ENCODE results near the gene CNN2. TPM values are rescaled to one million over a fixed set of nuclear protein-coding genes. Genes with fewer than 3 reads are reported as not detected.
"Not testable (repeated sequence)": the region's sequence is repeated elsewhere in the genome, so short reads cannot be mapped to it uniquely, and the experiment has no call there.

CNN2 gene
- total and polyA plus RNA-seq, 9 of the 15 experiments (the other 6 are each of a cell fraction or from before 2014, with no cell fraction given), result 12.1 to 174 (median 52.7) TPM

DNA sequence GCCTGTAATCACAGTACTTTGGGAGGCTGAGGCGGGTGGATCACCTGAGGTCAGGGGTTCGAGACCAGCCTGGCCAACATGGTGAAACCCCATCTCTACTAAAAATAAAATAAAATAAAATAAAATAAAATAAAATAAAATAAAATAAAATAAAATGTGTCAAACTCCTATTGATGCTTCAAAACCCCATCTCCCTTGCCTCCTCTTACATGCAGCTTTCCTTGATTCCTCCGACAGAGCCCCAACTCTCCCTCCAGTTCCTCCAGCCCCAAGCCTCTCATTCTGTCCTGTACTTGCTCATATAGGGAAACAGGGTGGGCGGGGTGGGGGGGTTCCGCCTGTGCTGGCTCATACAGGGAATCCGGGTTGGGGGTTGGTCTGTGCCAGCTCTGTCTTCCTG, 1.3 kb upstream of the CNN2 start:
- H3K27me3 ChIP-seq (ENCODE audit: control insufficient read depth in 2 of 2, insufficient read depth in 2 of 2, low read length in 2 of 2); in situ Hi-C loops (cut with MboI); BruUV-seq (replicated peaks); FAIRE-seq; CTCF ChIA-PET (ENCODE audit: low intra/inter-chr PET ratio); DNase-seq (ENCODE audit: extremely low read depth in 1 of 4, low spot score in 3 of 4); H3K36me3 ChIP-seq (ENCODE audit: control insufficient read depth, insufficient read depth, low read length); intact Hi-C loops (cut with micrococcal nuclease); H2AFZ ChIP-seq (ENCODE audit: low read depth, low read length); H3K9me1 ChIP-seq (ENCODE audit: control insufficient read depth, insufficient read depth, low read length); H3K4me3 ChIP-seq; H3K9ac ChIP-seq (ENCODE audit: insufficient read depth in 1 of 2, low read depth in 2 of 2, low read length in 2 of 2); H4K20me1 ChIP-seq (replicated peaks; ENCODE audit: control insufficient read depth, insufficient read depth, low read length); ATAC-seq; H3K9me3 ChIP-seq (replicated peaks; ENCODE audit: control insufficient read depth, insufficient read depth, low read depth, low read length); H3K4me2 ChIP-seq (ENCODE audit: insufficient read depth, low read length): not testable (repeated sequence)
- WGBS (ENCODE audit: insufficient coverage, low coverage, missing lambda C conversion rate), result 81% methylated on average over 6 of the region's 6 CpGs
- Histone ChIP-seq H3K4me1 (replicated peaks in 1 of 2; ENCODE audit: control insufficient read depth in 2 of 2, insufficient read depth in 2 of 2, low read length in 2 of 2) (peaks cover 15 to 73% of the 10 kb centered on the region in 2 experiments), H3K79me2 (ENCODE audit: control insufficient read depth, insufficient read depth, low read length) (peaks cover 46% of the 10 kb centered on the region), H3K27ac (ENCODE audit: extremely low read depth, low read depth, low read length) (peak overlapping the region; percentile 98; the same call in 1 of the 3 replicates)
- POLR2A ChIA-PET, result interaction anchor here (0.8 to 8.5 kb wide), 4 partner anchors 15 to 244 kb away, joined by 3 to 176 read pairs (median 6); partner anchors contain the start of genes ABCA7 and CIRBP
- peak; percentile 86 for TF ChIP-seq ZFP36 (IDR thresholded peaks at IDR 0.05; ENCODE audit: low read depth, low read length, partially characterized antibody)
- peak; percentile 37 for TF ChIP-seq RBM25 (IDR thresholded peaks at IDR 0.05; ENCODE audit: low read depth, low read length, severe bottlenecking)

DNA sequence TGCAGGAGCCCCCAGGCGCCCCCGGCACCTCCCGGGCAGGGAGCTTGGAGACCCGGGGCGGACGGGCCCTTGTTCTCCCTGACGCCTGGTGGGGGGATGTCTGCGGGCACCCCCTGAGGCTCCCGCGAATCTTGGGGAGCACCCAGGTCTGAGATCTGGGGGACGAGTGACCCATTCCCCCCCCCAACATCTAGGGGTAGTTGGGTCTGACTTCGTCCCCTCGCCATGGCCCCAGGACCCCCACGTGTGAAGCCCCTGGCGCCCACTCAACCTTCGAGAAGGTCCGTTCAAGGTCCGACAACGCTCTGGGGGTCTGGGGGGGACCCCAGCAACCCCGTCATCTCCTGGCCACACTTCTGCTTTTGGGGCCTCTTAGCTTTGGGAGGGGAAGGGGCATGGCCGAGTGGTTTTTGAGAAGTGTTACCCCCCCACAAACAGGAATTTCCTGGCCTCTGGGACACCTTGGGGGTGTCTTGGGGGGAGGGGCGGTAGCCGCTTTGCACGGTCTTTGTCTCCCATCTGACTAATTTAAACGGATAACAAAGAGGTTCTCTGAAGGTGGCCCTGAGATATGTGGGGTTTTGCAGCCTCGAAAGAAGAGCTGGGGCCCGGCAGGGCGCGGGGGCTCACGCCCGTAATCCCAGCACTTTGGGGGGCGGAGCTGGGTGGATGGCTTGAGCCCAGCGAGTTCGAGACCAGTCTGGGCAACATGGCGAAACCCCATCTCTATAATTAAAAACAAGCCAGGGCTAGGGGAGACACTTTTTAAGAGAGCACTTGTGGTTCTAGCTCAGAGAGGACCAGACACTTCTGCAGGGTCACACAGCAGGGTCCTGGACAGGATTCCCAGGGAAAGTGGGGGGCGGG, 608 bp downstream of the CNN2 start:
- no peaks in the 10 kb centered on the region for H4K20me1 ChIP-seq (replicated peaks; ENCODE audit: control insufficient read depth, insufficient read depth, low read length)
- WGBS (ENCODE audit: insufficient coverage, low coverage, missing lambda C conversion rate), result 2% methylated on average over 28 of the region's 36 CpGs
- H3K4me2 ChIP-seq (ENCODE audit: insufficient read depth, low read length), result peak overlapping the region; percentile 77
- DNase-seq (ENCODE audit: extremely low read depth in 1 of 4, low spot score in 3 of 4) (peak in 1 of 4 experiments; percentile 59), ATAC-seq (peak; percentile 14), FAIRE-seq (peak; percentile 61)
- peak overlapping the region; percentile 46 for H2AFZ ChIP-seq (ENCODE audit: low read depth, low read length)
- H3K27ac ChIP-seq (ENCODE audit: extremely low read depth, low read depth, low read length), result peak overlapping the region; percentile 98
- in situ Hi-C loops (cut with MboI), result no loop called here
- peaks cover 14% of the 10 kb centered on the region; the same call in 1 of the 3 replicates for H3K36me3 ChIP-seq (ENCODE audit: control insufficient read depth, insufficient read depth, low read length)
- H3K9ac ChIP-seq (ENCODE audit: insufficient read depth in 1 of 2, low read depth in 2 of 2, low read length in 2 of 2), result peak overlapping the region; percentile 87 to 93
- H3K9me3 ChIP-seq (replicated peaks; ENCODE audit: control insufficient read depth, insufficient read depth, low read depth, low read length), result no peaks in the 10 kb centered on the region
- no peaks in the 10 kb centered on the region for H3K27me3 ChIP-seq (ENCODE audit: control insufficient read depth in 2 of 2, insufficient read depth in 2 of 2, low read length in 2 of 2)
- no peaks in the 10 kb centered on the region for H3K9me1 ChIP-seq (ENCODE audit: control insufficient read depth, insufficient read depth, low read length)
- intact Hi-C loops (cut with micrococcal nuclease), result no loop called here
- H3K4me3 ChIP-seq, result peak overlapping the region; percentile 87
- H3K79me2 ChIP-seq (ENCODE audit: control insufficient read depth, insufficient read depth, low read length), result peaks cover 43% of the 10 kb centered on the region
- ChIA-PET POLR2A (interaction anchor here (0.5 to 8.5 kb wide), 17 partner anchors 10 to 1236 kb away, joined by 3 to 176 read pairs (median 4); partner anchors contain the start of gene ABCA7), CTCF (ENCODE audit: low intra/inter-chr PET ratio) (no interaction called here)
- BruUV-seq (replicated peaks), result TSS peak; percentile 83
- H3K4me1 ChIP-seq (replicated peaks in 1 of 2; ENCODE audit: control insufficient read depth in 2 of 2, insufficient read depth in 2 of 2, low read length in 2 of 2), result peaks cover 22 to 68% of the 10 kb centered on the region in 2 experiments
- TF ChIP-seq, protein P1, sequence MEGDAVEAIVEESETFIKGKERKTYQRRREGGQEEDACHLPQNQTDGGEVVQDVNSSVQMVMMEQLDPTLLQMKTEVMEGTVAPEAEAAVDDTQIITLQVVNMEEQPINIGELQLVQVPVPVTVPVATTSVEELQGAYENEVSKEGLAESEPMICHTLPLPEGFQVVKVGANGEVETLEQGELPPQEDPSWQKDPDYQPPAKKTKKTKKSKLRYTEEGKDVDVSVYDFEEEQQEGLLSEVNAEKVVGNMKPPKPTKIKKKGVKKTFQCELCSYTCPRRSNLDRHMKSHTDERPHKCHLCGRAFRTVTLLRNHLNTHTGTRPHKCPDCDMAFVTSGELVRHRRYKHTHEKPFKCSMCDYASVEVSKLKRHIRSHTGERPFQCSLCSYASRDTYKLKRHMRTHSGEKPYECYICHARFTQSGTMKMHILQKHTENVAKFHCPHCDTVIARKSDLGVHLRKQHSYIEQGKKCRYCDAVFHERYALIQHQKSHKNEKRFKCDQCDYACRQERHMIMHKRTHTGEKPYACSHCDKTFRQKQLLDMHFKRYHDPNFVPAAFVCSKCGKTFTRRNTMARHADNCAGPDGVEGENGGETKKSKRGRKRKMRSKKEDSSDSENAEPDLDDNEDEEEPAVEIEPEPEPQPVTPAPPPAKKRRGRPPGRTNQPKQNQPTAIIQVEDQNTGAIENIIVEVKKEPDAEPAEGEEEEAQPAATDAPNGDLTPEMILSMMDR (IDR thresholded peaks at IDR 0.05 in 2 of 3, conservative IDR thresholded peaks at IDR 0.05 in 1 of 3; ENCODE audit: insufficient read depth in 2 of 3, low read depth in 1 of 3, low read length in 3 of 3), result no peak
- TF ChIP-seq BCOR (IDR thresholded peaks at IDR 0.05) (peak; percentile 85), TBL1XR1 (IDR thresholded peaks at IDR 0.05; ENCODE audit: low read length in 2 of 2) (no peak), MEIS2 (IDR thresholded peaks at IDR 0.05; ENCODE audit: partially characterized antibody) (no peak), RBFOX2 (IDR thresholded peaks at IDR 0.05; ENCODE audit: low read depth, low read length) (peak; percentile 80)
